PC-9 (cell line): ENCODE measurements around the gene CAPG.

Experiments
- CTCF ChIP-seq: fragments of 200-600 bp; sonication (generic); conservative IDR thresholded peaks from 2 replicates; pipeline ENCODE4 v1.6.1; 2017; ENCODE audit warnings: mixed run types, antibody characterized with exemption, mild to moderate bottlenecking, moderate library complexity
- EZH2 ChIP-seq: fragments of 200-600 bp; sonication (generic); IDR thresholded peaks from 2 replicates; pipeline ENCODE4 v1.8.0; 2017; ENCODE audit warnings: antibody characterized with exemption, low read depth

- no peak for TF ChIP-seq CTCF
- no peak for TF ChIP-seq EZH2
Observed at GRCh38 chr2:85388878-85389538, 21.2 kb downstream of the CAPG start.
